SK-N-DZ (cell line): ENCODE measurements around the gene POLD1.
A peak's percentile ranks its signal among the peaks of the same experiment; 100 is the strongest.
"Not testable (repeated sequence)": the region's sequence is repeated elsewhere in the genome, so short reads cannot be mapped to it uniquely, and the experiment has no call there.

Experiments
- DNase-seq: peaks from one replicate; pipeline ENCODE4 v3.0.0-alpha.2; 2015; ENCODE audit warnings: low spot score

POLD1 gene

DNA sequence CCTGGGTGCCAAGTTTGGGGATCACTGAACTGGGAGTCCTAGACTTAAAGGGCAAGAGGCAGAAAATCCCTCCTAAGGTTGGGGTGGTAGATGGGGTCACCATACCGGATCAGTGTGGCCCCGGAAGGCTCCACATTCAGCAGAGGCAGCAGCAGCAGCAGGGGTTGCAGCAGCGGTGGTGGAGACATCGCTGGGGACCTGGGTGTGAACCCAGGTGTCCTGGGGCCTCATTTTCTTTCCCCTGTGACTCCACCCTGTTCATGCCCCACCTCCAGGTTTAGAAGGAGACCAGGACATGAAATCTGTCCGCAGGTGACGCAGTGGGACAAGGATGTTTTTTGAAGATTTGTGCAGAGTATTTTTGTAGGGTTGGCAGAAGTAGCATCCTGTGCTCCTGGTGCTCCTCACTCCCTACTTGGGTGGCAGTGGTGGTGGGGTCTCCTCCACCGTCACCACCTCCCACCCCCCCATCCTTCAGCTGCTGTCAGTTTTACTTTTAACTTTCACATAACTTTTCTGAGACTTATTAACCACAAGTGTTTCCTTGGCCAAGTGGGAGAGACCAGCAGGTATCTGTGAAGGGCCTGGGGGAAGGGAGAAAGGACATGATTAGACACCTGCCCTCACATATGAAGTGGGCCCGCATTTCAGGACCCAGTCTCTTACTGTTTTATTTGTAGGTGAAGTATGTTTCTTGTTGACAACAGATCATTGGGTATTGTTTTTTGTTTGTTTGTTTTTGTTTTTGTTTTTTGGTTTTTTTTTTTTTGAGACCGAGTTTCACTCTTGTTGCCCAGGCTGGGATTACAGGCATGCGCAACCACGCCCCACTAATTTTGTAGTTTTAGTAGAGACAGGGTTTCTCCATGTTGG, 18.5 kb upstream of the POLD1 start, which contains the start of gene NAPSA:
TSS of gene NAPSA (minus strand) at position 206 of the 873 bp plus-strand sequence. CDS start at position 188, 18 bp downstream.
- no peak for DNase-seq

DNA sequence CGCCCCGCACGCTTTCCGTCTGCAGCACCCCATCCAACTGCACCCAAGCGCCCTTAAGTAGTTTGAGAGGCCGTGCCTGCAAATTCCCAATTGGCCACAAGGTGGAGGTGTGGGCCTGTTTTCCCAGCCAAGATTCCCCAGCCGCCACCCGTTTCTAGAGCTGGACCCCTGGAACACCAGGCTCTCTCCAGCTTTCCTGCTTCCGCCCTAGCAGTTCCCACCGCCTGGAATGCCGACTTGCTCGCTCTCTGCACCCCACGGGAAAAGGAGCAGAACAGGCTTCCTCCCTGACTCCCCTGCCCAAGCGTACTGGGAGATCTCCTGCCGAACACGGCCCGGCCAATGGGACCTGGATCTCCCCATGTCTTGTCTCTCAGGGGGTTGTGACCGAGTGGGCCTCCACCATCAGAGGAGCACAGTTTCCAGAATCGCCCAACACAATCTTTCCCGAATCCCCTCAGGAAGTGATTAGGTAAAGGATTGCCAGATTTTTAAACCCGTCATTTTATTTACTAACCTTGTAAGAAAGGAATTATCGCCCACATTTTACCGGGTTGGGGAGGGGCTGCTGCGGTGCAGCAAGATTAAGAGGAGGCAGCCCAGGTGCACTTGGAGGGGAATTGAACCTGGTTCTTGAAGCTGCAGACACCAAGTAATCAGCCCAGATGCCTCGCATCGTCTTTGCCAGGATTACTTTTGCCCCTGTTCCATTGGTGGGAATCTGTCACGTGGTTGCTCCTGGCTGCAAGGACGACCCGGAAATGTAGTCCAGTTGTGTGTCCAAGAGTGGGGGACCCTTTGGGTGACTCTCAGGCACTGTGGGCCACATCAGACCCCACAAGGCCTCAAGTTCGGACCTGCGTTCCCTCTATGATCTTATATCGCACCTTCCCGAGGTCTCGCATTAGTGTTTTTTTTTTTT, 15.2 kb upstream of the POLD1 start:
- peak; percentile 70 for DNase-seq

DNA sequence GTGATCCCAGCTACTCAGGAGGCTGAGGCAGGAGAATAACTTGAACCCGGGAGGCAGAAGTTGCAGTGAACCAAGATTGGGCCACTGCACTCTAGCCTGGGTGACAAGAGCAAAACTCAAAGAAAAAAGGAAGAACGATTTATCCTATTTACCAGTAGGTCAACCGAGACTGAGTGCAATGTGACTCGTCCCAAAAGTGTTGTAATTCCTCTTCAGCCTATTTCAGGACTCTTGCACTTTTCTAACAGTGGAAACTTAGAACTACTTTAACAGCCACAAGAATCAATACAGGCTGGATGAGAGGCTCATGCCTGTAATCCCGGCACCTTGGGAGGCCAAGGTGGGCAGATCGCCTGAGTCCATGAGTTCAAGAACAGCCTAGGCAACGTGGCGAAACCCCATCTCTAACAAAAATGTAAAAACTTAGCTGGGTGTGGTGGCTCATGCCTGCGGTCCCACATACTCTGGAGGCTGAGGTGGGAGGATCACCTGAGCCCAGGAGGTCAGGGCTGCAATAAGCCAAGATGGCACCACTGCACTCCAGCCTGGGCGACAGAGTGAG, 12.2 kb upstream of the POLD1 start:
- DNase-seq = no peak

DNA sequence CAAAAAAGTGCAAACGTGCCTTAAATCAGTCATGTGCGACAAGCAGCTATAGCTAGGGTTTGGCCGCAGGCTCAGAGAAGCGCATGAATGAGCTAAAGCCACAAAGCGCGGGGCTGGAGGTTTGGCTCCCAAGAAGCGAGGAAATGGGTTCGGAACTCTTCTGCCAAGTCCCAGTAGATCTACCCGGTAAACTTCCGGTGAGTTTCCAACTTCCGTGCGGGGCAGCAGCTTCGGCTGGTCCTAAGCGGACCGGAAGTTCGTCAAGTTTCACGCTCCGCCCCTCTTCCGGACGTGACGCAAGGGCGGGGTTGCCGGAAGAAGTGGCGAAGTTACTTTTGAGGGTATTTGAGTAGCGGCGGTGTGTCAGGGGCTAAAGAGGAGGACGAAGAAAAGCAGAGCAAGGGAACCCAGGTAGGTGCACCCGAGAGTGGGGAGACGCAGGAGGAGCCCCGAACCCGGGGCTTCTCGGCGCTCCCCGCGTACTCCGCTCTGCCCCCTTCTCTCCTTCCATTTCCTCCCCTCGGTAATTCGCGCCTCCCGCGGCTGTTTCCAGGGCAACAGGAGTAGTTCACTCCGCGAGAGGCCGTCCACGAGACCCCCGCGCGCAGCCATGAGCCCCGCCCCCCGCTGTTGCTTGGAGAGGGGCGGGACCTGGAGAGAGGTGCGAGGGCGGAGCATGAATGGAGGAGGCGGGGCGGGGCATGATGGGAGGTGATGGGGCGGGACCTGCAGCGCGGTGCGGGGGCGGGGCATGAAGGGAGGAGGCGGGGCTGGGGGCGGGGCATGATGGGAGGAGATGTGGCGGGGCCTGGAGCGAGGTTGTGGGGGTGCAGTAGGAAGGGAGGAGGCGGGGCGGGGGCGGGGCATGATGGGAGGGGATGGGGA, 7.7 kb upstream of the POLD1 start, which contains the start of gene NR1H2:
TSS of gene NR1H2 (plus strand) at position 292 of the 885 bp plus-strand sequence. CDS start 1,149 bp downstream, outside the sequence.
- peak; percentile 94 for DNase-seq

DNA sequence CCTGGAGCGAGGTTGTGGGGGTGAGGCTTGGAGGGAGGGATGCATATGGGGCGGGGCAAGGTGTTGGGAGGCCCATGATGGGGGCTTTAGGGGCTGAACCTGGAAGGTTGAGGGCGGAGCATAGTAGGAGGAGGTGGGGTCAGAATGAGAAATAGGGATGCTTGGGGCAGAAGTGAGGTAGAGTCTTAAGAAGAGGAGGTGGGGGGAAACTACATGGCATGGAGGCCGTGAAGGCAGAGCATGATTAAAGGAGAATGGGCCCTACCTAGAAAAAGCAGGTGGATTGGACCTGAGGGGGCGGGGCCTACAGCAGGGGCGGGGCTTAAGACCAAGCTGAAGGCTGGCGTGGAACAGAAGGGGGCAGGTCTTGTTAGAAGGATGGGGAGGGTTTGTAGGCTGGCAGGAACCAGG, 7.1 kb upstream of the POLD1 start:
- DNase-seq = peak; percentile 53

DNA sequence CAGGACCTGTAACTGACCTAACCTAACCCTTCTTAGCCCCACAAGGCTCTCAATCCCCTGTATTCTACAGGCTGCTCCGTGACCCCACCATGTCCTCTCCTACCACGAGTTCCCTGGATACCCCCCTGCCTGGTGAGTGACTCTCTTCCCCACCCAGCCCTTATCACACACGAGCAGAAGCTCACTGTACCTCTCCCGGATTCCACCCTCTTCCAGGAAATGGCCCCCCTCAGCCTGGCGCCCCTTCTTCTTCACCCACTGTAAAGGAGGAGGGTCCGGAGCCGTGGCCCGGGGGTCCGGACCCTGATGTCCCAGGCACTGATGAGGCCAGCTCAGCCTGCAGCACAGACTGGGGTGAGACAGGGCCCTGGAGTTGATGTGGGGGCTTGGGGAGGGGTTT, 6.6 kb upstream of the POLD1 start:
- no peak for DNase-seq

DNA sequence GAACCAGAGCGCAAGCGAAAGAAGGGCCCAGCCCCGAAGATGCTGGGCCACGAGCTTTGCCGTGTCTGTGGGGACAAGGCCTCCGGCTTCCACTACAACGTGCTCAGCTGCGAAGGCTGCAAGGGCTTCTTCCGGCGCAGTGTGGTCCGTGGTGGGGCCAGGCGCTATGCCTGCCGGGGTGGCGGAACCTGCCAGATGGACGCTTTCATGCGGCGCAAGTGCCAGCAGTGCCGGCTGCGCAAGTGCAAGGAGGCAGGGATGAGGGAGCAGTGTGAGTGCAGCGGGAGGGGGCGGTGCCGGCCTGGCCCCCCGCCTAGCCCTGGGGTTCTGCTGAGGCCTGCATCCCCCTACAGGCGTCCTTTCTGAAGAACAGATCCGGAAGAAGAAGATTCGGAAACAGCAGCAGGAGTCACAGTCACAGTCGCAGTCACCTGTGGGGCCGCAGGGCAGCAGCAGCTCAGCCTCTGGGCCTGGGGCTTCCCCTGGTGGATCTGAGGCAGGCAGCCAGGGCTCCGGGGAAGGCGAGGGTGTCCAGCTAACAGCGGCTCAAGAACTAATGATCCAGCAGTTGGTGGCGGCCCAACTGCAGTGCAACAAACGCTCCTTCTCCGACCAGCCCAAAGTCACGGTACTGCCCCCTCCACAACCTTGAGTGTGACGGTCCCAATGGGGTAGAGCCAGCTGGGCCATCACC, 5.8 kb upstream of the POLD1 start:
- no peak for DNase-seq

DNA sequence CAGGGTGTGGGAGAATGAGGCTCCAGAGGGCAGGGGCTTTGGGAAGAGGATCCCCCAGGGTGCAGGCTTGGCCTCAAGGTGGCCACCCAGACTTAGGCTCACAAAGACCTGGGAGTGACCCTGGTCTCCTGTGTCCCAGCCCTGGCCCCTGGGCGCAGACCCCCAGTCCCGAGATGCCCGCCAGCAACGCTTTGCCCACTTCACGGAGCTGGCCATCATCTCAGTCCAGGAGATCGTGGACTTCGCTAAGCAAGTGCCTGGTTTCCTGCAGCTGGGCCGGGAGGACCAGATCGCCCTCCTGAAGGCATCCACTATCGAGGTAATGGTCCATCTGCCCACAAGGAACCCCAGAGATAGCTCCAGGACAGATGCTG, 5.3 kb upstream of the POLD1 start:
- DNase-seq = no peak

DNA sequence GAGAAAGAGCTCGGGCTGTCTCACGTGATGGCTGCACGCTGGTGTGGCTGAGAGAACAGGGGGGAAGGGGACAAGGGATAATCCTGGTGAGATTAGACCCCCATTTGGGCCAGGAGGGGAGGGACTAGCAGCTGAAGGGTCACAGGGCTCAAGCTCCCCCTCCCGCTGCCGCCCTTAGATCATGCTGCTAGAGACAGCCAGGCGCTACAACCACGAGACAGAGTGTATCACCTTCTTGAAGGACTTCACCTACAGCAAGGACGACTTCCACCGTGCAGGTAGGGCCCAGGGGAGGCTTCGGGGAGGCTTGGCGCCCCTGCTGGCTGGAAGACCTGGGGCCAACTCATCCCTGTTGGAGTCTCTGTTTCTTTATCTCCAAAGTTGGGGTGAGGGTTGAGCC, 4.5 kb upstream of the POLD1 start:
- DNase-seq = no peak

DNA sequence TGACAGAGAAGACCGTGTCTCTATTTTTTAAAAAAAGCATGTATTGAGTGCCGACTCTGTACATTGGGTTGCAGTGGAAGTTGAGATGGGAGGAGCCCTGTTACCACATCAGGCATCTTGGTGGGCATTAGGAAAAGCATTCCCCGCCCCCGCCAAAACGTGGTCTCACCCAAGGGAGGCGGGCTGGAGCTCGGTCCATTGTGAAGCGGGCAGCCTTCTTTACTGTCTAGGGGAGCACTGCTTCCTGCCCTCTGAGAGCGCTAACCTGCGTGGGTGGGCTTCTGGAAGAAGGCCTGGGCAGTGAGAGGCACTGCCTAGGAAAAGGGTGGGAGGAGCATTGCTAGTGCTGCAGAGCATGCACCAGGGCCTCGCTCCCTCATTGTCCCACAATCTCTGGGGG, 4.0 kb upstream of the POLD1 start:
- no peak for DNase-seq

DNA sequence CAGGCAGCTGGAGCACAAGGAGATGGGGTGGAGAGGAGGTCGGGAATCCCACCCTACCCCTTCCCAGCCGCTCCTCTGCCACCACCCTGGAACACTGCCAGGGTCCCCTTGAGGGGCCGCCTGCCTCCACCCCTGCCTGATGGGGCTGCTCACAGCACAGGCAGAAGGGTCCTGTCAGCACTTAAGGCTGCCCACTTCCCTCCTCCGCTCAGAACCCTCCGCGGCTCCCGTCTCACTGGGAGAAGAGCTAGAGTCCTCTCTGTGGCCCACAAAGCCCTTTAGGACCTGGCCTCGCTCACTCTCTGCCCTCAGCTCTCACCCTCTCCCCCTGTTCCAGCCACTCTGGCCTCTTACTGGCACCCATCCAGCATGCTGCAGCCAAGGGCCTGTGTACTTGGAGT, 3.4 kb upstream of the POLD1 start:
- no peak for DNase-seq

DNA sequence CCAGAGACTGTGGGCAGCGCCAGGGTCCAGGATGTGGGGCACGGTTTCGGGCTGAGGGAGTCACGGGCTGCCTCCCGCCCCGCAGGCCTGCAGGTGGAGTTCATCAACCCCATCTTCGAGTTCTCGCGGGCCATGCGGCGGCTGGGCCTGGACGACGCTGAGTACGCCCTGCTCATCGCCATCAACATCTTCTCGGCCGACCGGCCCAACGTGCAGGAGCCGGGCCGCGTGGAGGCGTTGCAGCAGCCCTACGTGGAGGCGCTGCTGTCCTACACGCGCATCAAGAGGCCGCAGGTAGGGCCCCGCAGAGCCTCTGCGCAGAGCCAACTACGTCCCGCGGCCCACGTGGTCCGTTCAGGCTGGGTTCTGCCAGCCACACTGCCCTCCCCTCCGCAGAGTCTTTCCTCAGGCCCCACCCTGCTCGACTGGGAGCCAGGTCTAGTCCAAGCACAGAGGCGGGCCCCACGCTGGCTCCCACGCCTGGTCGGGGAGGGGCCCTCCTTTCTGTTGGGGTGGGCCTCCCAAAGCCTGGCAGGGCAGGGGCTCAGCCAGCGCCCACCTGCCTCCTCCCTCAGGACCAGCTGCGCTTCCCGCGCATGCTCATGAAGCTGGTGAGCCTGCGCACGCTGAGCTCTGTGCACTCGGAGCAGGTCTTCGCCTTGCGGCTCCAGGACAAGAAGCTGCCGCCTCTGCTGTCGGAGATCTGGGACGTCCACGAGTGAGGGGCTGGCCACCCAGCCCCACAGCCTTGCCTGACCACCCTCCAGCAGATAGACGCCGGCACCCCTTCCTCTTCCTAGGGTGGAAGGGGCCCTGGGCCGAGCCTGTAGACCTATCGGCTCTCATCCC, 2.0 kb upstream of the POLD1 start:
- DNase-seq = no peak

DNA sequence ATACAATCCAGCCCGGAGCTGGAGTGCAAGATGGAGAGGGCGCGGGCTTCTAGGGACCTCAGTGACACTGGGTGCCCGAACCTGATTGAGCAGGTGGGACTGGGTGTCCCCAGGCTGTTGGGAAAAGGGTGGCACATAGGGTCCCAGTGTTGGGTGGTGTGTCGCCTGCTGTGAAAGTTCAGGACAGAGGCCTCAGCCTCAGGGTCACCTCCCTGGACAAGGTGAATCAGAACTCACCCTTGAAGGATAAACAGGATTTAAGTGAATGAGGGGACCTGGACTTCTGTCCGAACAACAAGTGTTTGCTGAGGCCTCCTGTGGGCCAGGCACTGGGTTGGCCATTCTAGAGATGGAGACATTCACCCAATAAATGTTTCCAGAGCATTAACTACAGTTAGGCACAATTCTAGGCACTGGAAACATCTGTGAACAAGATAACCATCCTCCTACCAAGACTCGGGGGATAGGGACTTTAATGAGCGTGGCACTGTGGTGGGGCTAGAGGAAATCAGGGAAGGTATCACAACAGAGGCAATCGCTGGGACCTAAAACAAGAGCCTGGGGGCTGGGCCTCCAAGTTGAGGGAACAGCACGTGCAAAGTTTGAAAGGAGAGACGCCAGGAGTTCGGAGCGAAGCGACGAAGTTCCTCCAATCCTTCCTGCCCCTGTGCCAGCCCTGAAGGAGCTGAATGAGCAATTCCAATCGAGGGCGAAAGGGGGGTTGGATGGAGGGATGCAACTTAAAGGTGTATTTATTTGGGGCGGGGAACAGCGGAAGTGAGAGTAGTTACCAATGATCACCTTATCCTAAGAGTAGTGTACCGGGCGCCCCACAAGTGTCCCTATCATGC, 921 bp upstream of the POLD1 start:
- DNase-seq = no peak

DNA sequence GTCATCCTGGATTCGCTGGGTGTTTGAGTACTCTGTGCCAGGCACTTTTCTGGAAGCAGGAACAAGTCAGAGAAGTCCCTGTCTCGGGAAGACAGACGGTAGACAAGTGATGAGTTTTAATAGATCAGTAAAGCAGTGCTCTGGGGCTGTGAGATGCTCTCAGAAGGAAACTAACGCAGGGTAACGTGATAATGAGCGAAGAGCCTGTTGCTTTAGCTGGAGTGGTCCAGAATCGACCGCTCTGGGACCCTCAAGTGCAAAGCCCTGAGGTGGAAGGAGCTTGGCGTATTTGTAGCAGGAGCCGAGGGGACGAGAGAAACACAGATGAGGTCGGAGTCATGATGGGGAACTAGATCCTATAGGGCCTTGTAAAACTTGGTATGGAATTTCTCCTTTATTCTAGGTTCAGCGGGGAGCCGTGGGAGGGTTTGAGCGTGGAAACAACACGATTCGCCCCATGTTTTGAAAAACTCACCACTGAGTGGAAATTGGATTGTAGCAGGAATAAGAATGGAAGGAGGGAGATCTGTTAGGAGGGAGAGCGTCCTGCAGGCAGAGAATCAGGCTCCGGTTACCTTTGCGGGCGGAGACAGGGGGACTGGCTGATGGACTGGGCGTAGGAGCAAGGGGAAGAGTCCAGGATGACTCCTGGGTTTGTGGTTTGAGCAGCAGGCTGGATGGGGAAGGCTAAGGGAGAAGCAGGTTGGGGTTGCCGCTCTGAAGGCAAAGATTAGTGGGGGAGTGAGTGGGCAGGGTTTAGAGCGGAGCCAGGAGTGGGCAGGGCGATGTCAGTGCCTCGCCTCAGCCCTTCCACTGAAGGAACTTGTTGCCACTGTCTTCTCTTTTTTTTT, 763 bp downstream of the POLD1 start:
- DNase-seq = no peak

DNA sequence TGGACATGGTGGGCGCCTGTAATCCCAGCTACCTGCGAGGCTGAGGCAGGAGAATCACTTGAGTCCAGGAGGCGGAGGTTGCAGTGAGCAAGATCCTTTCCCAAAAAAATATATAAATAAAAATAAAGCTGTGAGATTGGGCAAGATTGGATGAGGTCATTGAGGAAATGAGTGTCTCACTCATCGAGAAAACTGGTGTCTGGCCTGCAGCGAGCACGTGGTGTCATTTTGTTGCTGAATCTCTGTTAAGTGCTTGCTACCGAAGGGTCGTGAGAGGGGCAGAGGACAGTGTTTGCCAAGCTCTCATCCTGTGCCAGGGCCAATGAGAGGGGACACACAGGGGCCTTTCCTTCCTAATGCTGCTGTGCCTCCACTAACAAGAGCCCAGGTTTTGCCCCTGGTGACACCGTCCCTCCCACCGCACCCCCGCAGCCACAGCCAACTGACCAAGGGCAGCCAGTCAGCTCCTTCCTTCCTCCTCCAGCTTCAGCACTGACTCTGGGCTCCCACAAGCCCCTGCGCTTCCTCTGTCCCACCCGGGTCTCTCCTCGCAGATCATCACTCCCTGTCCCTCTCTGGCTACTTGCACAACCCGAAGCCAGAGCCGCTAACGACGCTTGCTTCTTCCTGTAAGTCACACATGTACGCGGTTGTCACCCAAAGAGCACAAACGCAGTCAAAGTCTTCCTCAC, 3.2 kb downstream of the POLD1 start:
- DNase-seq = no peak

DNA sequence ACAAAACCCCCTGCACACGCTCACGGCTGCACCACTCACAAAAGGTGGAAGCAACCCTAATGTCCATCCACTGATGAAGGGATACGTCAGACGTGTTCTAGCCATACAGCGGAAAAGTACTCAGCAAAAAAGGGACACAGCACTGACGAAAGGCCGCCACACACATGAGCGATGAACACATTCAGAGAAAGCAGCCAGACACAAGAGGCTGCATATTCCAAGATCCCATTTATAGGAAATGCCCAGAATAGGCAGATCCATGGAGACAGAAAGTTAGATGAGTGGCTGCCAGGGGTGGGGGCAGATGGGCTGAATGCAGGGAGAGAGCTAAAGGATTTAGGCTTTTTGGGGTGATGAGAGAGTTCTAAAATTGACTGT, 3.7 kb downstream of the POLD1 start:
- DNase-seq = no peak

DNA sequence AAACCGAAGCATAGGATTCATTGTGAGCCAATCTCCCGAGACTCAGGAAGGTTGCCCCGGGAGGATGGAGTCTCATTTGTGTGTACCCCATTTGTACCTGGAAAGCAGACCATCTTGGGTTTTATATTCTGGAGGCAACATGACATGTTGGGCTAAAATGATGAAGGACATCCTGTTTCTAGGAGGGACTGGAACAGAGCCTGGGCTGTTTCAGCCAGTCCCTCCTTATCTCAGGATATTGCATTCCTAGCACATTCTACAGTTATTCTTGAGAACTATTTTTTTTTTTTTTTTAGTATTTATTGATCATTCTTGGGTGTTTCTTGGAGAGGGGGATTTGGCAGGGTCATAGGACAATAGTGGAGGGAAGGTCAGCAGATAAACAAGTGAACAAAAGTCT, 6.1 kb downstream of the POLD1 start:
- DNase-seq = not testable (repeated sequence)
